ENCODE results near the gene CDH23.

CDH23 gene

DNA sequence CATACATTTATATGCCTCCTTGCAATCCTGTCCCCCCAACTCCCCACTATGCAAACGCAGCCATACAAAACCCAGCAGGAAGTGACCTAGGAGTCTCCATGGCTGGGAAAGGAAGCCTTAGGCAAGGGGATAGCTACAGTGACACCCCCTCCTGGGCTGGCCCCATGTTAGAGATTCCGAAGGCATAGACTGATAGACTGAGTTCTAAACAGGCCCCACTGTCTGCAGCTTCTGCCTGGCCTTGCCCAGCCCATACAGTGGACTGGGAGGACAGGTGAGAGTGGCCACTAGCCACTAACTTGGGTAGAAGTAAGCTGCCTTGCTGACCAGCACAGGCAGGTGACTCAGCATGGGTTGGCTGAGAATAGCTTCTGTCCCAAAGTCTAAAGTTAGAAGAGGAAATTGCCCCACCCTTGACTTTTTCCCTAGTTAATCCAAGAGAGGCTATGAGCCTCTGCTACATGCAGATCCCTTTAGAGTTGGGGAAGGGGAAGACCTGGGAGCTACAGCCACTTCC is 216.6 kb downstream of the CDH23 start:
- DNase-seq, result no peak

DNA sequence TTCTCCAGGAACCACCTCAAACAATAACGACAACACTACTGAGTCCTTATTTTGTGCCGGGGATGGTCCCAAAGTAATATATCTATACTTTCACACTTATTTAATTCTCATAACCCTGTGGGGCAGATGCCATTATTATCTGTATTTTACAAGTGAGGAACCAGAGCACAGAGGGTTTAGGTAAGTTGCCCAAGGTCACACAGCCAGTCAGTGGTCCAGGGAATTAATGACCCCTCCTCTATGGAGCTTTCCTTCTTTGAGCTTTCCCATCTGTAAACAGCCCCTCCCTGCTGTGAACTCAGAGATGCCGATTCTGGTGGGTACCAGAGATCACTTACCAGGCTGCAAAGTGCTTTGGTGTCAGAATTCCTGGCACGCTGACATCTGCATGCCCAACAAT is 217.2 kb downstream of the CDH23 start:
- DNase-seq, result no peak

DNA sequence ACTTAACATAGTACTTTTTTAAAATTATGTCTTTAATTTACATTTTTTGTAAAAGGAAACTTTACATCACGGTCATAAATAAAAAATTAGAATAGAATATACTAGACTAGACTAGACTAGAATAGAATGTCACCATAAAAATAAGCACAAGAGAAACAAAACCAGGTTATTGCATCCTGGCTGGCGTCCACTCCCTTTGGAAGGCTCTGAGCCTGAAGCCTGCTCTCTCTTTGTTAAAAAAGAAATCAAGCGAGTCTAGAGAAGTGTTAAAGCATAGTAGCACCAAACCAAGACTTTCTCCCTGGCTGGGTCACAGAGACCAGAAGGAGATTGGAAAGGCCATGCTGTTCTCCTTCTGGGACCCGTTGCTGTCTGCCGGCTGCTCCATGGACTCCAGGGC is 218.2 kb downstream of the CDH23 start:
- no peak for DNase-seq

- DNase-seq, result no peak
Measured at GRCh38 chr10:71615538-71616329, 219.0 kb downstream of the CDH23 start.

- DNase-seq, result no peak
Measured at GRCh38 chr10:71616817-71617654, 220.3 kb downstream of the CDH23 start.

DNA sequence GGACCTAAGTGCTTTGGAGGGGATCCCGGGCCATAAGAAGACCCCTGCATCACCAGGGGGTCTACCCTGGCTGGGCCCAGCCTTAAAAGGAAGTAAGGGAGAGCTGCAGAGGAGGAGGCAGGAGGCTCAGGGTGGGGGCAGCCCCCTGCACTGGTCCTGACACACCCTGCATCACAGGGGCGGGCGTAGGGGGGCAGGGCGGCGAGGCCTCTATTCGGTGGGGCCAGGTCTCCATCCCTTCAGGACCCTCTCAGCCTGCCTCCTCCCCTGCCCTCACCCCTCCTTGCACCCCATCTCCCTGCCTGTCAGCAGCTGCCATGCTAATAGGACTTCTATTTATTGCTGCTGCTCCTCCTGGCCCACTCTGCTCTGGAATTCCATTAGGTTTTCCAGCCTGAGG is 221.5 kb downstream of the CDH23 start:
- DNase-seq, result no peak

GRCh38 chr10:71618598-71618997 is 221.9 kb downstream of the CDH23 start:
- DNase-seq, result no peak

DNA sequence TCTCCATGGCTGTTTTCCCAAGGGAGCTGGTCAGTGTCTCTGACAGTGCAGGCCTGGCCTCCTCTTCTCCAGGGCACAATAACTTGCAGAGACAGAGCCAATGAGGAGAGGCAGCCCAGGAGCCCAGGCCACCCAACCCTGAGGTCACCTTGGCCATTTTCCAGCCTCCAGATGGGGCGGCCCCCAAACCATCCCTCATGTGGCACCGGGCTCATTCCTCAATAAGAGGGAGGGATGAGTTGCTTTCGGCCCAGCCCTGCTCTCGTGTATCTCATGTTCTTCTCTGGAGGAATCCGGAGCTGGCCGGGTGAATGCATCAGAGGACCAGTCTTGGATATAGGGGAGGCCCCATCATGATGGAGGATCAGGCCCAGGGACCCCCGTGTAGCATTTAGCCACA is 223.9 kb downstream of the CDH23 start:
- DNase-seq, result no peak

- no peak for DNase-seq
Measured at GRCh38 chr10:71621231-71622153, 224.8 kb downstream of the CDH23 start.

- no peak for DNase-seq
Measured at GRCh38 chr10:71622154-71622526, 225.4 kb downstream of the CDH23 start.

DNA sequence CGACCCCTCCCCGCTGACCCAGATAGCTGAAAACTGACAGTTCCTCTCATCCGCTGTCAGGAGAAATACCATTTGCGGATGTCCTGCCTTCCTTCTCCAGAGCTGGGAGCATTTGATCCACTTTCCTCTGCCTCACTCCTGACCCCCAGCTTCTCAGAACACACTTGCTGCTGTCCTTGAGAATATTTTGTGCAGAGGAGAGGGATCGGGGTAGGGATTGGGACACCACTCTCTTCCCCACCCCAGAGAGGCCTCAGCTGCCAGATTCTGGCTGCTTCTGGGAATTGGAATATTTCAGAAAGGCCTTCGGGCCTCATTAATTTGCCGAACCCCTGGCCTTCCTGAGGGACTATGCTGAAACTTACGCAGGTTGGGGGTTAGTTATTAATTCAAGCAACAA is 225.9 kb downstream of the CDH23 start:
- DNase-seq, result no peak

DNA sequence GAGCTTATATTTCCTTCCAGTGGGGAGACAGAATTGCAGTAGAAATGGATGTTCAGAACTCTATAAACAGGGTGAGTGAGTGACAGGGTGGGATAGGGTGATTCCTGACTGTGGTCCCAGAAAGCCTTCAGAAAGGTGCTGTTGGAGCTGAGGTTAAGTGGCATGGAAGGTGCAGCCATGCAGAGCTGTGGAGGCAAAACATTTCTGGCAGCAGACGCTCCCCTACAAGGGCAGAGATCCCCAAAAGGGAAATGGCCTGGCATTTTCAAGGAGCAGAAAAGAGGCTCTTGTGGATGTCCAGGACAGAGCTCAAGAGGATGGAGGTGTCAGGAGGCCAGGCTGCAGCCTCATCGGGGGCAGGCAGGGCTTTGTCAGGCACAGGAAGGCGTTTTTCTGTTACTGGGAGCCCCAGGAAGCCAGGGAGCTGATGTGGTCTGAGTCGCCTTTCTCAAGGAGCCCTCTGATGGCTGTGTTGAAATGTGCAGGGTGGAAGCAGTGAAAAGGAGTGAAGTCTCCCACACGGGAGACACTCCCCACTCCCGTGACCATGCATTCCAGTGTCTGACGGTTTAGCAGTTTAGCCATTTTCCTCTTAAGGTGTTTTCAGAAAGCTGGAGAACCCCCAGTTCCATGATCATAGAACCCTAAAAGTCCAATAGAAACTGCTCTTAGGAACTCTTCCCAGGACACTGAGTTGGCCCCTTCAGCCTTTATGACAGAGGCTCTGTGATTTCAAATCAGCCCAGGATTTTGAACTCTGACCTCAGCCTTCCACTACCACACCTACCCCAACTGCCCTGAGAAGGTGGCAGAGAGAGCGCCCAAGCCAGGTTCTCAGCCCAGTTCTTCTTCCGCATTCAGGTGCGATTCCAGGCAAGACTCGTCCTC is 226.6 kb downstream of the CDH23 start:
- DNase-seq, result peak; percentile 6

GRCh38 chr10:71623986-71624291 is 227.2 kb downstream of the CDH23 start:
- DNase-seq, result no peak

DNA sequence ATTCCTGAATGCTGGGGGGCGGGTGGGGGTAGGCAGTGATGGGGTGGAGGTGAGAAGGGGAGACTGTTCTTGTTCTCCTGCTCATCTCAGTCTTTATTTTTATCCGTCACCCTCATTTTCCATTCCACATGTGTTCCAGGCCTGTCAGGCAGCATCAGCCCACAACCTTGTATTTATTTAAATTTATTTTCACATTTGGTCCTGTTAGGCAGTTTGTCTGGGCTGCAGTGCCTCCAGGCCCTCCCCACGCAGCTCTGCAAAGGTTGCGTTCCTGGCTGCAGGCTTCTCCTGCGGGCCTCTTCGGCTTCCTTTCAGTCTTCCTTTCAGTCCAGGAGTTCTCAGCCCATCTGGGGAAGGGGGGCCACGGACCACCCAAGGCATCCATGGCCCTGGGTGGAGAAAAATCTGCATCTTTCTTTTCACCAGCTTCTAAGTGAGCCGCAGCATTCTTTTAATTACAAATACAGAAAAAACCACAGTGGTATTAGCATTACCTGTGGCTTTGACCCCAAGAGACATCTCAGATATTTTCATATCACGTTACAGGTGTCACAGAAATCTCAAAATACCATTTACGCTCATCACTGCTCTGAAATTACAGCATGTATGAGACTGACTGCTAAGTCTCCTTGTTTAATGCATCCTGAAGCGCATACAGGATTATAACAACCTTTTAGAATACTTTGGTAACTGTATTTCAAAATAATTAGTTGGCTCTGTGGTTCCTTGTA is 228.9 kb downstream of the CDH23 start:
- DNase-seq, result no peak

DNA sequence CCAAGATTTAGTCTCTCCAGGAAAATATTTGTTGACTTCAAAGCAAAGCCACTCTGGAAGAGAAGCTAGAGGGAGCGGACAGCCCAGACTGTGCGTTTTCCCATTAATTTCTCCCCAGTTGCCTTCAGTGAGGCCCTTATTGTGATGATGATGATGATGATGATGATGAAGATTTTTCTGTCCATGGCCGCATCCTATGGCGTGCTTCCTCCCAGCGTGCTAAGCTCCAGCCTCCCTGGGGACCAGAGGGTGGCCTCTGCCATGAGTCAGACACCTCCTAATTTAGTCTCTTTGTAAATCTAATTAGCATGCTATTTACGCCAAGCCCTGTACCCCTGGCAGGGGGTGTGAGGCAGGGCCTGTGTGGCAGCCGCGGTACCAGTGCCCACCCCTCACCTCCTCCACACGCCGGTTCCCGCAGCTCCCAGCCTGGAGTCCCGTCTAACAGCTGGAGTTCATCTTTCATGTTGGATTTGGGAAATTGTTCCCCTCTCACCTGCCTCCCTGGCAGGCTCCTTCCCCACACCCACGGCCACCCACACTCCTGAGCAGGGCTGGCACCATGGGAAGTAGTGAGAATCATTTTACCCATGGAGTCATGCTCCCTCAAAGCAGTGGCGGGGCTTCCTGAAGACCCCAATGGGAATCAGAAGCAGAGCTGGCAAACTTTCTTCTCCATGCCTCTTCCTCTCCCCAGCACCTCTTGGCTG is 230.7 kb downstream of the CDH23 start:
- DNase-seq, result no peak

DNA sequence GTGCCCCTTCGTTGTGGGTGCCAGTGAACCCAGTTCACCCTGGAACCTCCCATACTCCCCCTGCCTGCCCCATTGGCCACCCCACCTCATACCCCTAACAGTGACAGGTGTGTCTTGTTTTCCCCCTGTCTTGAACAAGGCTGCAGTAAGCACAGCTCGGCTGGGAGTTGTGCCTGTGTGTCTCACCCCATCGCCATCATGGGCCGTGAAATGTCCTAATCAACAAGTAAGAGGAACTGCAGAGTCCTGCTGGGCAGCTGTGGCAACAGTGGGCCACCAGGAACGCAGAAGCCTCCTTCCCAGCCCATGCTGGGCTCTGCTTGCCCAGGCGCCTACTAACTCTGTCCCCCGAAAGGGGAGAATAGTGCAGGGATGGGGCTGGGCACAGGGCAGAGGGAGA is 231.2 kb downstream of the CDH23 start:
- no peak for DNase-seq

DNA sequence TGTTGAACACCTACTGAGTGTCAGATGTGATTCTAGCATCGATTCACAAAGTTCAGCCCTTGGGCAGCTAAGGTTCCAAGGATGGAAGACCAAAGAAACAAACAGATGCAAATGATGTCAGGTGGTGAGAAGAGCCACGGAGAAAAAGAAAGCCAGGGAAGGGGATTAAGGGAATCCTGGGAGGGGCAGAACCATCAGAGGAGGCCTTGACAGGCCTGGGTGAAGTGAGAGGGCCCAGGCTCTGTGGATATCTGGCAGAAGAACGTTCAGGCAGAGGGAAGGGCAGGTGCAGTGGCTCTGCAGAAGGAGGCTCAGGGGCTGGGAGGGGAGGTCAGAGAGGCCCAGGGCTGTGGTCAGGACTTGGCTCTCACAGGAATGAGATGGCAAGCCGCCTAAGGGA is 232.4 kb downstream of the CDH23 start:
- DNase-seq, result no peak

- DNase-seq, result no peak
Measured at GRCh38 chr10:71630168-71630567, 233.4 kb downstream of the CDH23 start.

DNA sequence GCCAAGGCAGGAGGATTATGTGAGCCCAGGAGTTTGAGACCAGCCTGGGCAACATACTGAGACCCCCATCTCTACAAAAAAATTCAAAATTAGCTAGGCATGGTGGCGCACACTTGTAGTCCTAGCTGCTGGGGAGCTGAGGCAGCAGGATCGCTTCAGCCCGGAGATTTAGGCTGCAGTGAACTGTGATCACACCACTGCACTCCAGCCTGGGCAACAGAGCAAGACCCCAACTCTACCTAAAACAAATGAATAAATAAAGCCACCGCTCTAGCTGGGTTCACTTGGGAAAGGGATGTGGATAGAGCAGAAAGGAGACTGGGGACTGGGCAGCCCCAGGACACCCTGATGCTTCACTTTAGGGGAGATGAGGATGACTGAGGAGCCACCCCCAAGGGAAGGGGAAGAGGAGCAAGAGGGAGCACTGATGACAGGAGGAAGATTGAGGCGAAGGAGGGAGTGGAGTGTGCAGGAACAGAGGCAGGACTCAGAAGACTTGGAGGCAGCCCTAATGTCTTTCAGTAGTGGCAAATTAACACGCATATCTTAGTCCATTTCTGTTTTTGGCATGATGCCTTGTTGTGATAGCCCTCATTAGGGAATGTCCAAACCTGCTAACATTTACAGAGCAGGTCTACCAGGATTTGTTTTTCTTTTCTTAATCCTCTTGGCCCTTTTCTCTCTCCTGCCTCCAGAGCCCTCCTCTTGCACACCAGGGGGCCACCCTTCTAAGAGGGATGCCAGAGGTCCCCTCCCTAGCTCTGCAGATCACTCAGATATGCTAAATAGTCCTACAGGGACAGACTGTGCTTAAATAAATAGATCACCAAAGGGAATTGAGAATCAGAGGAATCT is 234.5 kb downstream of the CDH23 start:
- no peak for DNase-seq
